DOHH2 (cell line): Measurements from ENCODE around the gene CSMD2.

ENCODE experiments used
- CTCF ChIP-seq: fragments of 200-600 bp; sonication (generic); IDR thresholded peaks from one replicate; pipeline ENCODE4 v1.5.1; 2014; ENCODE audit warnings: antibody characterized with exemption, mild to moderate bottlenecking, low read depth, low read length; ENCODE audit not compliant: poor library complexity, severe bottlenecking
- EZH2phosphoT487 ChIP-seq: fragments of 200-600 bp; sonication (generic); IDR thresholded peaks from 2 replicates; pipeline ENCODE4 v1.6.1; 2017; ENCODE audit warnings: borderline replicate concordance, mild to moderate bottlenecking, antibody characterized with exemption, low read length, moderate library complexity, mixed read lengths

GRCh38 chr1:33573661-33574060, 591.4 kb downstream of the CSMD2 start:
- TF ChIP-seq CTCF: no peak
- TF ChIP-seq EZH2phosphoT487: no peak
